Breast epithelium (tissue), 3 donors: ENCODE measurements around the gene RGS1.

Source experiments
- POLR2A ChIP-seq: fragments of 450-650 bp; IDR thresholded peaks from one replicate; pipeline ENCODE4 v1.6.1; 2016; ENCODE audit warnings: antibody characterized with exemption, mild to moderate bottlenecking, moderate library complexity
- TF ChIP-seq, protein P1 (sequence below), 3 donors: fragments of 450-650 bp; IDR thresholded peaks; one replicate each; pipeline ENCODE4 v1.5.1; 2016 to 2017; ENCODE audit warnings: antibody characterized with exemption in 3 of 3, mild to moderate bottlenecking in 3 of 3, moderate library complexity in 3 of 3

DNA sequence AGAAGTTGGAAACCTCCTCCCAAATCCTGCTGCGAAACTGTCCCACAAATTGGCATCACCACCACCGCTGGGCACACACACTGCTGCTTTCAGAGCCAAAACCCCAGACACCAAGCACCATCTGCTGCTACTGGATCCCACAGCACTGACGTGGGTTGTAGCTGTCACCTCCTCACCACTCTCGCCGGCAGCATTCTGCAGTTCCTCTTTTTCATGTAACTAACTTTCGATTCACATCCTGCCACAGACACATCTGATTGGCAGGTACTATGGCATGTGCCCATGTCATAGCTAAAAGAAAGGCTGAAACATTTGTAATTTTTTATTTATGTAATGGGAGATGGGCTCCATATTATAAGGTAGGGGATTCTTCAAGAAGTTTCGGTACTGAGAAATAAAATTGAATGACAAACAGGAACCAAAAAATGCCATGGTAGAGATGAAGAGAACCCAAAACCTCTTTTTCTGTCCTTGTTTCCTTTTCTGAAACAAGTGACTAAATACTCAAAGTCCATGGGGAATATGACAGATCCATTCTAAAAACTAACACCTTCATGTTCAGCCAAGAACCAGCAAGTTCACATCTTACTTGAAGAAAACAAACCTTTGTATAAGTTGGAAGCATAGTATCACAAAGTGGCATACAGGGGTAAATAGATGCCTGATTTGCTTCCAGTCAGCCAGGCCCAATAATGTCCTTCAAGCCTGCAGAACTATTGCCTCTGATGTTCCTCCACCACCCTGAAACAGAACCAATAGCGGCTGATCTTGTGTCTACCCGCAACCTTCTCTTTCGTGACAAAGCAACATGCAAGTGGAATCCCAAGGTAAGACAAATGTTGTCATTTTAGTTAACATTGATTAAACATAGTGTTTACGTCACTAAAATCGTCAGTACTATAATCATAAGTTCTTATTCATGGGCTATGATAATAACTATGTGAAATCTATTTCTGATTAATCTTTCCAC lies 33.8 kb downstream of the RGS1 start:
- TF ChIP-seq, protein P1, sequence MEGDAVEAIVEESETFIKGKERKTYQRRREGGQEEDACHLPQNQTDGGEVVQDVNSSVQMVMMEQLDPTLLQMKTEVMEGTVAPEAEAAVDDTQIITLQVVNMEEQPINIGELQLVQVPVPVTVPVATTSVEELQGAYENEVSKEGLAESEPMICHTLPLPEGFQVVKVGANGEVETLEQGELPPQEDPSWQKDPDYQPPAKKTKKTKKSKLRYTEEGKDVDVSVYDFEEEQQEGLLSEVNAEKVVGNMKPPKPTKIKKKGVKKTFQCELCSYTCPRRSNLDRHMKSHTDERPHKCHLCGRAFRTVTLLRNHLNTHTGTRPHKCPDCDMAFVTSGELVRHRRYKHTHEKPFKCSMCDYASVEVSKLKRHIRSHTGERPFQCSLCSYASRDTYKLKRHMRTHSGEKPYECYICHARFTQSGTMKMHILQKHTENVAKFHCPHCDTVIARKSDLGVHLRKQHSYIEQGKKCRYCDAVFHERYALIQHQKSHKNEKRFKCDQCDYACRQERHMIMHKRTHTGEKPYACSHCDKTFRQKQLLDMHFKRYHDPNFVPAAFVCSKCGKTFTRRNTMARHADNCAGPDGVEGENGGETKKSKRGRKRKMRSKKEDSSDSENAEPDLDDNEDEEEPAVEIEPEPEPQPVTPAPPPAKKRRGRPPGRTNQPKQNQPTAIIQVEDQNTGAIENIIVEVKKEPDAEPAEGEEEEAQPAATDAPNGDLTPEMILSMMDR (IDR thresholded peaks at IDR 0.05): no peak
- no peak for TF ChIP-seq POLR2A
